Natural killer cell (primary cell): ENCODE data around the gene POGZ. TPM values are rescaled to one million over a fixed set of nuclear protein-coding genes. Genes with fewer than 3 reads are reported as not detected.

Experiments
- ATAC-seq, 3 donors: fragments of 150-1000 bp in 2 of 3; fragments of 200-7000 bp in 1 of 3; cut with Tn5 transposase; 1 replicate in 1 of 3; 2 replicates in 2 of 3; pipeline ENCODE4 v1.10.0; 2021; ENCODE audit warnings: mild to moderate bottlenecking in 2 of 3, moderate library complexity in 2 of 3
- DNase-seq, 2 donors: peaks; one replicate each; pipeline versions ENCODE4 v3.0.0 to v3.0.0-alpha.2; 2013 to 2021; ENCODE audit warnings: mixed read lengths in 1 of 2
- H3K27ac ChIP-seq: one replicate; pipeline ENCODE4 v1.5.1; 2013; ENCODE audit warnings: mild to moderate bottlenecking, low read length
- H3K27me3 ChIP-seq: one replicate; pipeline ENCODE4 v1.6.1; 2013; ENCODE audit warnings: low read length; ENCODE audit not compliant: control insufficient read depth, insufficient read depth
- H3K36me3 ChIP-seq: one replicate; pipeline ENCODE4 v1.6.1; 2013; ENCODE audit warnings: low read length; ENCODE audit not compliant: control insufficient read depth, insufficient read depth
- H3K4me1 ChIP-seq: one replicate; pipeline ENCODE4 v1.6.1; 2013; ENCODE audit warnings: low read length; ENCODE audit not compliant: control insufficient read depth, insufficient read depth
- H3K4me3 ChIP-seq: one replicate; pipeline ENCODE4 v1.5.1; 2013; ENCODE audit warnings: low read length
- H3K9me3 ChIP-seq: one replicate; pipeline ENCODE4 v1.6.1; 2013; ENCODE audit warnings: low read length; ENCODE audit not compliant: control insufficient read depth, insufficient read depth
- H3K27ac Mint-ChIP-seq, 2 donors: one replicate each; pipeline ENCODE4 v1.8.0; 2022; ENCODE audit warnings: mild to moderate bottlenecking in 2 of 2, mixed read lengths in 2 of 2, moderate library complexity in 1 of 2
- H3K27me3 Mint-ChIP-seq, 2 donors: one replicate each; pipeline ENCODE4 v1.8.0; 2022; ENCODE audit warnings: low read depth in 2 of 2, mixed read lengths in 2 of 2
- H3K36me3 Mint-ChIP-seq: one replicate; pipeline ENCODE4 v1.8.0; 2022; ENCODE audit warnings: mixed read lengths
- H3K4me1 Mint-ChIP-seq, 2 donors: one replicate each; pipeline ENCODE4 v1.8.0; 2022; ENCODE audit warnings: mixed read lengths in 2 of 2
- H3K4me3 Mint-ChIP-seq: one replicate; pipeline ENCODE4 v1.8.0; 2022; ENCODE audit warnings: mild to moderate bottlenecking, moderate library complexity, mixed read lengths
- H3K9me3 Mint-ChIP-seq, 2 donors: one replicate each; pipeline ENCODE4 v1.8.0; 2022; ENCODE audit warnings: mixed read lengths in 2 of 2
- CTCF ChIP-seq: fragments of 200-600 bp; IDR thresholded peaks from one replicate; pipeline ENCODE4 v1.8.0; 2022; ENCODE audit warnings: antibody characterized with exemption
- WGBS: methylation state at CpG from one replicate; pipeline ENCODE4 v1.1.7; 2013; ENCODE audit warnings: missing lambda C conversion rate; ENCODE audit not compliant: insufficient coverage; 5-methylcytosine and 5-hydroxymethylcytosine counted together
- intact Hi-C: fragments of 100-400 bp; cut with micrococcal nuclease; formaldehyde crosslinking; loops from one replicate; pipeline ENCODE4 v1.14.2; 2022
- total RNA-seq, 4 donors: library from RNA; stranded (reverse); fragments of 120-200 nt in 1 of 4; gene quantifications; one replicate each; pipeline versions ENCODE4 v1.2.3 to v1.2.4, GENCODE V29; 2013 to 2022

POGZ gene
- total RNA-seq, 3 donors from 2014 or later (not counting 1 experiment from before 2014, with no cell fraction given) = 106 to 129 (median 121) TPM

GRCh38 chr1:151476083-151476482 lies 16.8 kb upstream of the POGZ start:
- no peak for TF ChIP-seq CTCF
- Histone ChIP-seq H3K4me3 (no peak overlapping the region), H3K36me3 (no peaks in the 10 kb centered on the region), H3K27me3 (no peaks in the 10 kb centered on the region), H3K27ac (no peak overlapping the region), H3K9me3 (no peaks in the 10 kb centered on the region), H3K4me1 (peaks cover 4% of the 10 kb centered on the region)
- peaks cover 5 to 12% of the 10 kb centered on the region in 2 donors for H3K4me1 Mint-ChIP-seq
- intact Hi-C loops = no loop called here
- no peak for DNase-seq
- H3K9me3 Mint-ChIP-seq = no peaks in the 10 kb centered on the region
- no peak overlapping the region for H3K27ac Mint-ChIP-seq
- 74% methylated on average over 5 of the region's 6 CpGs for WGBS
- H3K4me3 Mint-ChIP-seq = no peak overlapping the region
- ATAC-seq = no peak
- peaks cover 8 to 10% of the 10 kb centered on the region in 2 donors for H3K27me3 Mint-ChIP-seq
- H3K36me3 Mint-ChIP-seq = no peaks in the 10 kb centered on the region

- DNase-seq (no peak), ATAC-seq (no peak)
- H3K36me3 ChIP-seq = no peaks in the 10 kb centered on the region
- Mint-ChIP-seq H3K36me3 (no peaks in the 10 kb centered on the region), H3K4me3 (no peak overlapping the region), H3K27me3 (peaks cover 7 to 8% of the 10 kb centered on the region in 2 donors), H3K27ac (no peak overlapping the region), H3K4me1 (peaks cover 5 to 12% of the 10 kb centered on the region in 2 donors), H3K9me3 (no peaks in the 10 kb centered on the region)
- WGBS = 100% methylated on average over 1 of the region's 1 CpG
- intact Hi-C loops = no loop called here
- H3K4me3 ChIP-seq = no peak overlapping the region
- H3K27me3 ChIP-seq = no peaks in the 10 kb centered on the region
- no peaks in the 10 kb centered on the region for H3K9me3 ChIP-seq
- no peak for TF ChIP-seq CTCF
- H3K4me1 ChIP-seq = peaks cover 4% of the 10 kb centered on the region
- H3K27ac ChIP-seq = no peak overlapping the region
Measured at GRCh38 chr1:151475175-151475574, 15.9 kb upstream of the POGZ start.

GRCh38 chr1:151474745-151475144 lies 15.5 kb upstream of the POGZ start:
- Mint-ChIP-seq H3K9me3 (no peaks in the 10 kb centered on the region), H3K4me1 (peaks cover 5 to 12% of the 10 kb centered on the region in 2 donors), H3K4me3 (peak overlapping the region; percentile 80), H3K27ac (no peak overlapping the region), H3K36me3 (no peaks in the 10 kb centered on the region), H3K27me3 (peaks cover 7 to 8% of the 10 kb centered on the region in 2 donors)
- Histone ChIP-seq H3K27ac (no peak overlapping the region), H3K27me3 (no peaks in the 10 kb centered on the region), H3K9me3 (no peaks in the 10 kb centered on the region), H3K4me3 (no peak overlapping the region), H3K36me3 (no peaks in the 10 kb centered on the region), H3K4me1 (peaks cover 4% of the 10 kb centered on the region)
- TF ChIP-seq CTCF = no peak
- no peak for ATAC-seq
- intact Hi-C loops = no loop called here
- WGBS = 100% methylated on average over 3 of the region's 3 CpGs
- no peak for DNase-seq
